GM21360 (cell line): Measurements from ENCODE around the gene ICAM5.

ENCODE experiments used
- ATAC-seq: cut with Tn5 transposase; IDR thresholded peaks from one replicate; pipeline ENCODE4 v1.9.1; 2021; ENCODE audit warnings: mild to moderate bottlenecking, moderate library complexity; ENCODE audit not compliant: unreplicated experiment

ICAM5 gene

DNA sequence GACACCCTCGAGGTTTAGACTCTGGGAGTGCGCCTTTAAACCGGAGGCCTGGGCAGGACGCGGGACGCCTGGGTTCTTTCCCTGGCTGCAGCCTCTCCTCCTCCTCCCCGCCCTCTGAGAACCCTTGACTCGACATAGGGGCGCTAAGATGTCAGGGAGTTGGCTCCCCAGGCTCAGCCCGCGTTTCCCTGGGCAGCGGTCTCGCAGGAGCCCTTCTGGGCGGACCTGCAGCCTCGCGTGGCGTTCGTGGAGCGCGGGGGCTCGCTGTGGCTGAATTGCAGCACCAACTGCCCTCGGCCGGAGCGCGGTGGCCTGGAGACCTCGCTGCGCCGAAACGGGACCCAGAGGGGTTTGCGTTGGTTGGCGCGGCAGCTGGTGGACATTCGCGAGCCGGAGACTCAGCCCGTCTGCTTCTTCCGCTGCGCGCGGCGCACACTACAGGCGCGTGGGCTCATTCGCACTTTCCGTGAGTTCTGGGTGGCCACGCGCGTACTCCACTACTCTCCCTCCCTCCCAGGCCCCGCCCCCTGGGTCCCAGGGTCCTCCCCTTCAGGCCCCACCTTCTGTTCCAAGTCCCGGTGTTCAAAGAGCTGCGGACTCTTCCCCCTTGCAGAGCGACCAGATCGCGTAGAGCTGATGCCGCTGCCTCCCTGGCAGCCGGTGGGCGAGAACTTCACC lies 1.3 kb downstream of the ICAM5 start:
- no peak for ATAC-seq

DNA sequence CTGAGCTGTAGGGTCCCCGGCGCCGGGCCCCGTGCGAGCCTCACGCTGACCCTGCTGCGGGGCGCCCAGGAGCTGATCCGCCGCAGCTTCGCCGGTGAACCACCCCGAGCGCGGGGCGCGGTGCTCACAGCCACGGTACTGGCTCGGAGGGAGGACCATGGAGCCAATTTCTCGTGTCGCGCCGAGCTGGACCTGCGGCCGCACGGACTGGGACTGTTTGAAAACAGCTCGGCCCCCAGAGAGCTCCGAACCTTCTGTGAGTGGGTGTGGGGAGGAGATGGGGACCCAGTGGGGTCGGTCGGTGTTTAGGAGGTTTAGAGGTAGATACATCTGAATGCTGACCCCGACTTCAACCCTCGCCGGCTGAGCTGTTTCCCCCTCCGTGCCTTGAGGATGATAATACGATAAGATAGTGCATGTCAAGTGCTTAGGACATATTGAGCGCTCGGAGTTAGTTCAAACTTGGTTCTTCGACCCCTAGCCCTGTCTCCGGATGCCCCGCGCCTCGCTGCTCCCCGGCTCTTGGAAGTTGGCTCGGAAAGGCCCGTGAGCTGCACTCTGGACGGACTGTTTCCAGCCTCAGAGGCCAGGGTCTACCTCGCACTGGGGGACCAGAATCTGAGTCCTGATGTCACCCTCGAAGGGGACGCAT lies 1.9 kb downstream of the ICAM5 start:
- ATAC-seq, result no peak

DNA sequence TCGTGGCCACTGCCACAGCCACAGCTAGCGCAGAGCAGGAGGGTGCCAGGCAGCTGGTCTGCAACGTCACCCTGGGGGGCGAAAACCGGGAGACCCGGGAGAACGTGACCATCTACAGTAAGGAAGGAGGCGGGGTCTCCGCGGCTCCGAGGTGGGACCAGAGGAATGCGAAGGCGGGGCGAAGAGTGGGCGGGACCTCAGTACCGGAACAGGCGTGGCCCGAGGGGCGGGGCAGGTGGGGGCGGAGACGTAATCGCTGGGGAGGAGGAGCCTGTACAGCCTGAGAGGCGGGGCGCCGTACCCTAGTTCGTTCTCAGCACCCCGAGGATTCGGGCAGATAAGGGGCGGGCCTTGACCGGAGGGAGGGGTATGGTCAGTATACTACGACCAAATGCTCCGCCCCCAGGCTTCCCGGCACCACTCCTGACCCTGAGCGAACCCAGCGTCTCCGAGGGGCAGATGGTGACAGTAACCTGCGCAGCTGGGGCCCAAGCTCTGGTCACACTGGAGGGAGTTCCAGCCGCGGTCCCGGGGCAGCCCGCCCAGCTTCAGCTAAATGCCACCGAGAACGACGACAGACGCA lies 2.5 kb downstream of the ICAM5 start:
- peak; percentile 55 for ATAC-seq

GRCh38 chr19:10292789-10293636 lies 3.3 kb downstream of the ICAM5 start:
- no peak for ATAC-seq

DNA sequence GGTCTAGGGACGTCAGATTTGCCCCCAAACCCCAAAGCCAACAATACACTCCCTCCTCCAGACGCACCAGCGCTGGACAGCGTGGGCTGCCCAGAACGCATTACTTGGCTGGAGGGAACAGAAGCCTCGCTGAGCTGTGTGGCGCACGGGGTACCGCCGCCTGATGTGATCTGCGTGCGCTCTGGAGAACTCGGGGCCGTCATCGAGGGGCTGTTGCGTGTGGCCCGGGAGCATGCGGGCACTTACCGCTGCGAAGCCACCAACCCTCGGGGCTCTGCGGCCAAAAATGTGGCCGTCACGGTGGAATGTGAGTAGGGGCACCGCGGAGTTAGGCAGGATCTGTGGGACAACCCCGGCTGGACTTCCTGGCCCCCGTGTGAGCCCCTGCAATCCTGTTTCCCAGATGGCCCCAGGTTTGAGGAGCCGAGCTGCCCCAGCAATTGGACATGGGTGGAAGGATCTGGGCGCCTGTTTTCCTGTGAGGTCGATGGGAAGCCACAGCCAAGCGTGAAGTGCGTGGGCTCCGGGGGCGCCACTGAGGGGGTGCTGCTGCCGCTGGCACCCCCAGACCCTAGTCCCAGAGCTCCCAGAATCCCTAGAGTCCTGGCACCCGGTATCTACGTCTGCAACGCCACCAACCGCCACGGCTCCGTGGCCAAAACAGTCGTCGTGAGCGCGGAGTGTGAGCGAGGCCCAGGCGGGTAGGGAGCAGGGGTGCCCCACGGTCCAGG lies 4.0 kb downstream of the ICAM5 start:
- ATAC-seq, result no peak

- no peak for ATAC-seq
These were observed 4.6 kb downstream of the ICAM5 start for GRCh38 chr19:10294368-10294697.

DNA sequence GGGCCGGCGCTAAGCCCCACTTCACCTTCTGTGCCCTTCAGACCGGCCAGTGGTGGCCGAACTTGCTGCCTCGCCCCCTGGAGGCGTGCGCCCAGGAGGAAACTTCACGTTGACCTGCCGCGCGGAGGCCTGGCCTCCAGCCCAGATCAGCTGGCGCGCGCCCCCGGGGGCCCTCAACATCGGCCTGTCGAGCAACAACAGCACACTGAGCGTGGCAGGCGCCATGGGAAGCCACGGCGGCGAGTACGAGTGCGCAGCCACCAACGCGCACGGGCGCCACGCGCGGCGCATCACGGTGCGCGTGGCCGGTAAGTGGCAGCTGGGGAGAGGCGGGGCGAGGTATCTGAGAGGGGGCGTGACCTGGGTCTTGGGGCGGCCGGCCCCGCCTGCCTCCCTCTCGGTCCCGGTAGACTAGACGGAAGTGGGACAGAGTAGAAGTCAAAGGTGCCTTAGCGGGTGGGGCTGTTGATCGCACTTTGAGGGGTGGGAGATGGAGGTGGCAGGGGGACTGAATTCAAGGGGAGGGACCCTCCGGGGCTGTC lies 5.6 kb downstream of the ICAM5 start:
- no peak for ATAC-seq

GRCh38 chr19:10295847-10296591 lies 6.3 kb downstream of the ICAM5 start:
- ATAC-seq, result no peak

DNA sequence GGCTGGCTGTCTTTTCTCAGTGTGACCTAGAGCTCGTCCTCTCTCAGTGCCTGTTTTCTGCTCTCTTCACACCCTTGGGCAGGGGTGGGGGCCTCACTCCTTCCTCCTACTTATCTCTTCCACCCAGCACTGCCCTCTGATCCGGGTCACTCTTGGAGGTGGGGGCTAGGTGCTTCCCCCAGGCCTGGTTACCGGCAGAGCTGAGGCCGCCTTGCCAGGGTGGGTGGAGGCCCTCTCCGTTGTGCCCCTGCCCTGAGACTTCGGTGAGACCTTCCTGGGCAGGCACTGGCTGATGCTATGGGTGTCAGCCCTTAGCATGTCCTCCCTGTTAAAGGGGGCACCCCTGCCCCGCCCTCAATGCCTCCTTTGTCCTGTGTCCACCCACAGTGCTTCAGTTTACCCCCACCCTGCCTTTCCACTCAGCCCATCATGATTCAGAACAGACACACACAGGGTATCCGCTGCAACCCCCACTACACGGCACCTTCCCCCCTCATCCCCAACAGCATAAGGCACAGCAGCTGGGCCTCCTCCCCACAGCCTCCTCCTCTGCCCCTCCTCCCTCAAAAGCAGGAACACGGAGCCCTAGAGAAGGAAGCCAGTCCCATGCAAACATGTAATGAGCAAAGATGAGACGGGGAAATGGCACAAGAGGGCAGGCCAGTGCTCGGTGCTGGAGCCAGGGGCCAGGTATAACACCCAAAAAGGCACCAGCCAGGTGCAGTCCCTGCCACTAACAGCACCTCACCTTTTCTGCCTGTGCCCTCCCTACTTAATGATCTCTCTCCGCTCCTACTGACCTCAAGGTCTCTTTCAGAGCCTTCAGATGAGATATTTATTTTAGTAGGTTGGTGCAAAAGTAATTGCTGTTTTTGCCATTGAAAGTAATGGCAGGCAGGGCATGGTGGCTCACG lies 10.1 kb downstream of the ICAM5 start:
- no peak for ATAC-seq

GRCh38 chr19:10305139-10305806 lies 15.5 kb downstream of the ICAM5 start:
- no peak for ATAC-seq

DNA sequence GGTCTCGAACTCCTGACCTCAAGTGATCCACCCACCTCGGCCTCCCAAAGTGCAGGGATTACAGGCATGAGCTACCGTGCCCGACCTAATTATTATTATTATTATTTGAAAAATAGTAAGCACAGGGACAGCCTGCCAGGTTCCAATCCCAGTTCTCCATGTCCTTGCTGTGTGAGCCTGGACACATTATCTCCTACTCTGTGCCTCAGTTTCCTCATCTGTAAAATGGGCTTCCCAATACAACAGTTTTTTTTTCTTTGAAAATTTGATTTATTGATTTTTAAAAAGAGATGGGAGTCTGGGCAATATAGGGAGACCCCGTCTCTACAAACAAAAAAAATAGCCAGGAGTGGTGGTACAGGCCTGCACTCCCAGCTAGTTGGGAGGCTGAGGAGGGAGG lies 16.6 kb downstream of the ICAM5 start:
- ATAC-seq, result no peak

GRCh38 chr19:10309423-10309822 lies 19.7 kb downstream of the ICAM5 start, which contains the start of gene ZGLP1:
ZGLP1 (minus strand) TSS chr19:10309815.
- no peak for ATAC-seq

DNA sequence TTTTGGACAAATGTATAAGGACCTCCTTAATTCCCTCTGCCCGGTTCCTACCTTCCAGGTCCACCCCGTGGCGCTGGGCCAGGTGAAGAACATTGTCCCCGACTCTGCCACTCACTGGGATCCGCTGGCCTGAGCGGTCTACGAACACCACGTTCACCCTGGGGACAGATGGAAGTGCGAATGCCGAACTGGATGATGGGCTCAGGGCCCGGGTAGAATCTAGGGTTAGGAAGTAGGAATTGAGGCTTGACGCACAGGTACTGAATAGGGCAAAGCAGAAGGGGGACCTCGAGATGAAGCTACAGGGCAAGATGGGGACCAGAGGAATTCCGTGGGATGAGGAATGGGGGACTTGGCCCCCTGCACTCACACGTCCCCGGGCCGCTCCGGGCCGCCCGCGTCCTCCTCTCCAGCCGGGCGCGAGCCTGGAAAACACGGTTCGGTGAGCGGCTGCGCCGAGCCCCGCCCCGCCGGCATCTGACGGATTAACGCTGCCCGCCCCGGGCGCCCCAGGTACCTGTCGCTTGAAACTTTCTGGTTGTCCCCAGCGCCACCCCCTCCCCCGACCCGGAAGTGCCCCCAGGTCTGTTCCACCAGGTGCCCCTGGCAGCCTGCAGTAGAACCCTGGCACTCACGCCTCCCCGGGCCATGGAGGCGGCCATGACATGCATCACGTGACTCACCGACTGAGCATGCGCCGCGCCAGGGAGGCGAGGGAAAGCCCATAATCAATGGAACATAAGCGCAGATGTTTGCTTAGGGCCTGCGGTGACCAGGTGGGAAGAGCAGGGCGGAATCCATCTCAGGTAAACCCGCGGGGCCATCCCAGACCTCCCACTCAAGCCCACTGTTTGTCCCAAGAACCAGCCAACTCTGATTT lies 25.8 kb downstream of the ICAM5 start, which contains the start of gene FDX2:
Gene FDX2 (minus strand): TSS at position 681 of the 880 bp plus-strand sequence. CDS start 19 bp downstream, at position 662.
- ATAC-seq, result peak; percentile 63

- ATAC-seq, result peak; percentile 17
These were observed 26.7 kb downstream of the ICAM5 start for GRCh38 chr19:10316229-10317044.

- ATAC-seq, result no peak
These were observed 27.5 kb downstream of the ICAM5 start for GRCh38 chr19:10317045-10317856.
